ENCODE data around the gene LMNTD2. TPM values are rescaled to one million over a fixed set of nuclear protein-coding genes. Genes with fewer than 3 reads are reported as not detected.

Gene LMNTD2
- total and polyA plus RNA-seq, 2 experiments from 2014 or later, result 18.4 to 21.1 TPM

- no peak for TF ChIP-seq CTCF (IDR thresholded peaks at IDR 0.05; ENCODE audit: low read depth, low read length)
- DNase-seq (ENCODE audit: low read depth in 1 of 2, low spot score in 1 of 2), result no peak
- H3K36me3 ChIP-seq, result peaks cover 48% of the 10 kb centered on the region
Measured at GRCh38 chr11:598005-598680, 37.6 kb upstream of the LMNTD2 start.

GRCh38 chr11:597166-597725 is 36.7 kb upstream of the LMNTD2 start:
- Histone ChIP-seq H3K27me3 (no peaks in the 10 kb centered on the region), H3K27ac (no peak overlapping the region), H3K9me3 (ENCODE audit: low read depth) (no peaks in the 10 kb centered on the region), H3K4me1 (ENCODE audit: low read depth) (no peaks in the 10 kb centered on the region), H3K36me3 (peaks cover 50% of the 10 kb centered on the region), H3K4me3 (no peak overlapping the region)
- no peak for DNase-seq (ENCODE audit: low read depth in 1 of 2, low spot score in 1 of 2)
- TF ChIP-seq CTCF (IDR thresholded peaks at IDR 0.05; ENCODE audit: low read depth, low read length), result no peak

More at GRCh38 chr11:598005-598680, 37.6 kb upstream of the LMNTD2 start:
- Histone ChIP-seq H3K4me1 (ENCODE audit: low read depth) (no peaks in the 10 kb centered on the region), H3K9me3 (ENCODE audit: low read depth) (no peaks in the 10 kb centered on the region), H3K27ac (no peak overlapping the region), H3K27me3 (no peaks in the 10 kb centered on the region), H3K4me3 (no peak overlapping the region)

- Histone ChIP-seq H3K27ac (no peak overlapping the region), H3K4me1 (ENCODE audit: low read depth) (no peaks in the 10 kb centered on the region), H3K4me3 (no peak overlapping the region), H3K9me3 (ENCODE audit: low read depth) (no peaks in the 10 kb centered on the region), H3K36me3 (peaks cover 42% of the 10 kb centered on the region), H3K27me3 (no peaks in the 10 kb centered on the region)
- no peak for DNase-seq (ENCODE audit: low read depth in 1 of 2, low spot score in 1 of 2)
- TF ChIP-seq CTCF (IDR thresholded peaks at IDR 0.05; ENCODE audit: low read depth, low read length), result no peak
Measured at GRCh38 chr11:596374-596773, 35.8 kb upstream of the LMNTD2 start.

- no peak overlapping the region for H3K4me3 ChIP-seq
- H3K9me3 ChIP-seq (ENCODE audit: low read depth), result no peaks in the 10 kb centered on the region
- peaks cover 42% of the 10 kb centered on the region for H3K36me3 ChIP-seq
- H3K27me3 ChIP-seq, result no peaks in the 10 kb centered on the region
- no peak overlapping the region for H3K27ac ChIP-seq
- no peak for TF ChIP-seq CTCF (IDR thresholded peaks at IDR 0.05; ENCODE audit: low read depth, low read length)
- H3K4me1 ChIP-seq (ENCODE audit: low read depth), result no peaks in the 10 kb centered on the region
- no peak for DNase-seq (ENCODE audit: low read depth in 1 of 2, low spot score in 1 of 2)
Measured at GRCh38 chr11:595400-595799, 34.9 kb upstream of the LMNTD2 start.

GRCh38 chr11:593347-593746 is 32.8 kb upstream of the LMNTD2 start:
- Histone ChIP-seq H3K9me3 (ENCODE audit: low read depth) (no peaks in the 10 kb centered on the region), H3K27ac (no peak overlapping the region), H3K27me3 (no peaks in the 10 kb centered on the region), H3K36me3 (peaks cover 47% of the 10 kb centered on the region), H3K4me3 (no peak overlapping the region), H3K4me1 (ENCODE audit: low read depth) (no peaks in the 10 kb centered on the region)
- no peak for TF ChIP-seq CTCF (IDR thresholded peaks at IDR 0.05; ENCODE audit: low read depth, low read length)
- no peak for DNase-seq (ENCODE audit: low read depth in 1 of 2, low spot score in 1 of 2)

Data from cardiac muscle cell (in vitro differentiated cells and primary cell).